H1 (cell line): ENCODE data around the gene DNMT1. TPM values are rescaled to one million over a fixed set of nuclear protein-coding genes. Genes with fewer than 3 reads are reported as not detected.
A peak's percentile ranks its signal among the peaks of the same experiment; 100 is the strongest.

Experiments
- CTCF ChIA-PET: fragments of 300-600 bp; sonication (Branson Sonifier 250); formaldehyde crosslinking; loops from one replicate; lab custom pipeline; 2021; ENCODE audit not compliant: partially characterized antibody; lab: Charles Lee
- POLR2A ChIA-PET: fragments of 300-600 bp; sonication (Branson Sonifier 250); formaldehyde crosslinking; loops from one replicate; lab custom pipeline; 2021; ENCODE audit warnings: inconsistent platforms; ENCODE audit not compliant: partially characterized antibody; lab: Charles Lee
- DNase-seq, 2 experiments: peaks; one replicate each; pipeline versions ENCODE4 v3.0.0 to v3.0.0-alpha.2; 2010 to 2022; ENCODE audit warnings: low spot score in 2 of 2, low read depth in 1 of 2, mixed read lengths in 1 of 2
- FAIRE-seq: peaks from 2 replicates; lab custom pipeline; 2011; peaks lifted over from hg19 to GRCh38; lab: Jason Lieb, UNC
- H2AFZ ChIP-seq: 2 replicates; pipeline ENCODE4 v1.8.1; 2012; ENCODE audit warnings: low read length, inconsistent platforms
- H2AK5ac ChIP-seq: 2 replicates; pipeline ENCODE4 v1.6.1; 2013; ENCODE audit warnings: low read depth, low read length
- H2BK120ac ChIP-seq: replicated peaks from 2 replicates; pipeline ENCODE3; 2013; ENCODE audit warnings: low read depth, low read length, inconsistent platforms
- H2BK12ac ChIP-seq: 2 replicates; pipeline ENCODE4 v1.6.1; 2013; ENCODE audit warnings: low read depth, low read length
- H2BK15ac ChIP-seq: 2 replicates; pipeline ENCODE4 v1.6.1; 2013; ENCODE audit warnings: low read length
- H2BK20ac ChIP-seq: 2 replicates; pipeline ENCODE4 v1.6.1; 2013; ENCODE audit warnings: low read length
- H2BK5ac ChIP-seq: 2 replicates; pipeline ENCODE4 v1.6.1; 2013; ENCODE audit warnings: low read depth, low read length
- H3K14ac ChIP-seq: 2 replicates; pipeline ENCODE4 v1.6.1; 2013; ENCODE audit warnings: inconsistent platforms; ENCODE audit not compliant: insufficient read length
- H3K18ac ChIP-seq: 2 replicates; pipeline ENCODE4 v1.6.1; 2013; ENCODE audit warnings: low read length; ENCODE audit errors: extremely low read depth
- H3K23ac ChIP-seq: 2 replicates; pipeline ENCODE4 v1.6.1; 2013; ENCODE audit warnings: inconsistent platforms; ENCODE audit not compliant: insufficient read length
- H3K23me2 ChIP-seq: 2 replicates; pipeline ENCODE4 v1.6.1; 2013; ENCODE audit warnings: low read depth, low read length
- H3K27ac ChIP-seq: 2 replicates; pipeline ENCODE4 v1.6.1; 2011; ENCODE audit warnings: low read depth, low read length, inconsistent platforms
- H3K27me3 ChIP-seq, 4 experiments: replicated peaks in 1 of 4; 1 replicate in 1 of 4; 2 replicates in 3 of 4; pipeline versions ENCODE4 v1.6.1 to v1.8.1; 2011 to 2013; ENCODE audit warnings: low read length in 3 of 4, mild to moderate bottlenecking in 3 of 4, inconsistent platforms in 2 of 4, mixed read lengths in 2 of 4, moderate library complexity in 1 of 4; ENCODE audit not compliant: control insufficient read depth in 3 of 4, insufficient read depth in 3 of 4; ENCODE audit errors: extremely low read depth in 1 of 4
- H3K36me3 ChIP-seq, 4 experiments: 2 replicates each; pipeline versions ENCODE4 v1.6.1 to v1.8.1; 2011 to 2013; ENCODE audit warnings: mild to moderate bottlenecking in 4 of 4, low read length in 3 of 4, moderate library complexity in 2 of 4, control low read depth in 1 of 4, inconsistent platforms in 1 of 4; ENCODE audit not compliant: insufficient read depth in 4 of 4, control insufficient read depth in 2 of 4
- H3K4ac ChIP-seq: replicated peaks from 2 replicates; pipeline ENCODE3; 2013; ENCODE audit warnings: low read length, low read depth, mixed read lengths, inconsistent platforms; ENCODE audit not compliant: insufficient read length
- H3K4me1 ChIP-seq, 4 experiments: replicated peaks in 1 of 4; 1 replicate in 1 of 4; 2 replicates in 3 of 4; pipeline versions ENCODE4 v1.6.1 to v1.8.1; 2011 to 2013; ENCODE audit warnings: low read length in 3 of 4, inconsistent platforms in 2 of 4, mixed read lengths in 1 of 4; ENCODE audit not compliant: insufficient read depth in 4 of 4, control insufficient read depth in 3 of 4
- H3K4me2 ChIP-seq, 2 experiments: 2 replicates each; pipeline versions ENCODE4 v1.6.1 to v1.8.1; 2011 to 2013; ENCODE audit warnings: low read depth in 2 of 2, low read length in 2 of 2, control low read depth in 1 of 2, inconsistent platforms in 1 of 2, mild to moderate bottlenecking in 1 of 2; ENCODE audit not compliant: insufficient read depth in 1 of 2
- H3K4me3 ChIP-seq, 4 experiments: fragments of 200-600, 300-600 bp in 1 of 4; sonication (generic), shearing (Covaris generic), sonication (Bioruptor Twin) in 1 of 4; 2 replicates each; pipeline versions ENCODE4 v1.5.1 to v1.8.1; 2011 to 2016; ENCODE audit warnings: low read length in 4 of 4, low read depth in 3 of 4, control low read depth in 2 of 4, inconsistent platforms in 2 of 4, mild to moderate bottlenecking in 2 of 4, mixed read lengths in 1 of 4, moderate library complexity in 1 of 4; ENCODE audit not compliant: insufficient read depth in 2 of 4; ENCODE audit errors: extremely low read depth in 1 of 4
- H3K56ac ChIP-seq: replicated peaks from 2 replicates; pipeline ENCODE3; 2013; ENCODE audit warnings: low read depth, mild to moderate bottlenecking, mixed read lengths, low read length, inconsistent platforms; ENCODE audit not compliant: insufficient read length
- H3K79me1 ChIP-seq: 2 replicates; pipeline ENCODE4 v1.6.1; 2013; ENCODE audit warnings: low read depth, low read length, control low read depth
- H3K79me2 ChIP-seq, 2 experiments: 2 replicates each; pipeline versions ENCODE4 v1.6.1 to v1.8.1; 2012 to 2013; ENCODE audit warnings: low read length in 2 of 2, mild to moderate bottlenecking in 2 of 2, inconsistent platforms in 1 of 2; ENCODE audit not compliant: insufficient read depth in 2 of 2, control insufficient read depth in 1 of 2
- H3K9ac ChIP-seq, 4 experiments: replicated peaks in 1 of 4; 1 replicate in 1 of 4; 2 replicates in 3 of 4; pipeline versions ENCODE4 v1.6.1 to v1.8.1; 2011 to 2013; ENCODE audit warnings: low read depth in 3 of 4, low read length in 3 of 4, control low read depth in 2 of 4, mild to moderate bottlenecking in 2 of 4, moderate library complexity in 2 of 4, inconsistent platforms in 1 of 4; ENCODE audit errors: extremely low read depth in 1 of 4
- H3K9me3 ChIP-seq, 2 experiments: 2 replicates each; pipeline versions ENCODE4 v1.6.1 to v1.8.1; 2012 to 2013; ENCODE audit warnings: mild to moderate bottlenecking in 2 of 2, moderate library complexity in 2 of 2, control low read depth in 1 of 2, inconsistent platforms in 1 of 2, low read depth in 1 of 2, low read length in 1 of 2, mixed read lengths in 1 of 2; ENCODE audit not compliant: insufficient read depth in 2 of 2
- H4K20me1 ChIP-seq, 2 experiments: replicated peaks in 1 of 2; 2 replicates each; pipeline versions ENCODE3 to v1.8.1; 2011 to 2013; ENCODE audit warnings: inconsistent platforms in 2 of 2, low read length in 2 of 2, mild to moderate bottlenecking in 1 of 2; ENCODE audit not compliant: insufficient read depth in 2 of 2, control insufficient read depth in 1 of 2
- H4K5ac ChIP-seq: 2 replicates; pipeline ENCODE4 v1.6.1; 2013; ENCODE audit warnings: low read length, low read depth, mixed read lengths, inconsistent platforms; ENCODE audit not compliant: insufficient read length
- H4K8ac ChIP-seq: 2 replicates; pipeline ENCODE4 v1.8.0; 2013; ENCODE audit warnings: mild to moderate bottlenecking, moderate library complexity, low read length, inconsistent platforms; ENCODE audit not compliant: insufficient read depth; ENCODE audit errors: extremely low read depth
- H4K91ac ChIP-seq: replicated peaks from 2 replicates; pipeline ENCODE3; 2013; ENCODE audit warnings: low read length, mixed read lengths, inconsistent platforms; ENCODE audit not compliant: insufficient read length
- MAFK ChIP-seq: IDR thresholded peaks from 2 replicates; pipeline ENCODE4 v1.6.1; 2012; ENCODE audit warnings: low read depth, mild to moderate bottlenecking, improper control_type of control experiment, low read length
- NRF1 ChIP-seq: IDR thresholded peaks from 2 replicates; pipeline ENCODE4 v1.6.1; 2011; ENCODE audit warnings: mild to moderate bottlenecking, low read depth, low read length, improper control_type of control experiment
- TCF12 ChIP-seq: IDR thresholded peaks from 2 replicates; pipeline ENCODE4 v1.6.1; 2011; ENCODE audit warnings: low read depth, mild to moderate bottlenecking, low read length
- ZNF274 ChIP-seq: IDR thresholded peaks from 2 replicates; pipeline ENCODE4 v1.7.0; 2012; ENCODE audit warnings: low read length, borderline replicate concordance; ENCODE audit errors: extremely low read depth
- WGBS, 2 experiments: shearing (Covaris generic) in 1 of 2; methylation state at CpG; one replicate each; pipeline versions ENCODE4 v1.1.6 to v1.1.7; 2013 to 2015; ENCODE audit warnings: low lambda C conversion rate in 2 of 2, mixed read lengths in 2 of 2, inconsistent platforms in 1 of 2, low coverage in 1 of 2, missing lambda C conversion rate in 1 of 2; ENCODE audit not compliant: insufficient replicate concordance in 2 of 2, insufficient coverage in 1 of 2, insufficient read length in 1 of 2; ENCODE audit errors: extremely low coverage in 1 of 2, missing lambda C conversion rate in 1 of 2; 5-methylcytosine and 5-hydroxymethylcytosine counted together
- polyA plus RNA-seq, 7 experiments: library from polyadenylated mRNA; depleted of rRNA in 3 of 7; stranded (reverse) in 5 of 7; unstranded in 2 of 7; fragments of >200 nt in 5 of 7; fragments of 200-250 nt in 2 of 7; gene quantifications; 1 replicate in 5 of 7; 2 replicates in 1 of 7; 4 replicates in 1 of 7; pipeline versions ENCODE4 v1.2.1 to v1.2.3, GENCODE V29; 2011 to 2013; ENCODE audit warnings: missing spikeins in 2 of 7, mixed read lengths in 2 of 7
- total RNA-seq: library from RNA; stranded (reverse); fragmentation: NEBNext Ultra II Directional; extraction: Animal tissue kit (Norgen Biotek cat#: 25700); gene quantifications from 2 replicates; pipeline ENCODE4 v1.2.1, GENCODE V29; 2021
- TF ChIP-seq, protein P1 (sequence below), 3 experiments: IDR thresholded peaks; 1 replicate in 2 of 3; 2 replicates in 1 of 3; pipeline versions ENCODE4 v1.5.1 to v1.6.1; 2011; ENCODE audit warnings: low read length in 3 of 3, mild to moderate bottlenecking in 3 of 3, inconsistent platforms in 2 of 3, low read depth in 1 of 3, moderate library complexity in 1 of 3; ENCODE audit not compliant: insufficient read depth in 1 of 3; ENCODE audit errors: control extremely low read depth in 1 of 3

DNMT1 gene
- total and polyA plus RNA-seq, 2 of the 8 experiments (the other 6 are each of a cell fraction or from before 2014, with no cell fraction given), result 101 to 210 TPM

DNA sequence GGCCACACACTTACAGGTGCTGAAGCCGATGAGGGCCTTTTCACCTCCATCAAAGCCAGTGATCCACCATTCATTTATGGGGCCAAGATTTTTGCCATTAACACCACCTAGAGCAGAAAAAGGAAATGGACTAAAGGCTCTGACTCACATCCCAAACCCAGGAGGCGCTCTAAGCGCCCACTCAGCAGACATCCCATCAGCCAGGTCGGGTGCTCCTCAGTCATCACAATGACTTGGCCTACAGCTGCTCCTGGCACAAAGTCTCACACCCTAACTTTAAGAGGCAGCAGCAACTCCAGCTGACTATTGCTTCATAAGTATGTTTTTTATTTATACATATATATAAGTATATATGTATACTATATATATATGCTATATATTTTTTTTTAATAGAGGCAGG, 38.9 kb downstream of the DNMT1 start:
- Histone ChIP-seq H3K27ac (no peak overlapping the region), H3K4me1 (no peaks in the 10 kb centered on the region), H2BK15ac (no peak overlapping the region)
- ChIA-PET CTCF (interaction anchor here (2.4 kb wide), 1 partner anchor 94 kb away, joined by 8 read pairs; no protein-coding TSS in a partner anchor), POLR2A (interaction anchor here (1.9 kb wide), 1 partner anchor 15 kb away, joined by 4 read pairs; no protein-coding TSS in a partner anchor)
- TF ChIP-seq NRF1 (no peak), MAFK (no peak), TCF12 (no peak), ZNF274 (no peak)
- TF ChIP-seq, protein P1, sequence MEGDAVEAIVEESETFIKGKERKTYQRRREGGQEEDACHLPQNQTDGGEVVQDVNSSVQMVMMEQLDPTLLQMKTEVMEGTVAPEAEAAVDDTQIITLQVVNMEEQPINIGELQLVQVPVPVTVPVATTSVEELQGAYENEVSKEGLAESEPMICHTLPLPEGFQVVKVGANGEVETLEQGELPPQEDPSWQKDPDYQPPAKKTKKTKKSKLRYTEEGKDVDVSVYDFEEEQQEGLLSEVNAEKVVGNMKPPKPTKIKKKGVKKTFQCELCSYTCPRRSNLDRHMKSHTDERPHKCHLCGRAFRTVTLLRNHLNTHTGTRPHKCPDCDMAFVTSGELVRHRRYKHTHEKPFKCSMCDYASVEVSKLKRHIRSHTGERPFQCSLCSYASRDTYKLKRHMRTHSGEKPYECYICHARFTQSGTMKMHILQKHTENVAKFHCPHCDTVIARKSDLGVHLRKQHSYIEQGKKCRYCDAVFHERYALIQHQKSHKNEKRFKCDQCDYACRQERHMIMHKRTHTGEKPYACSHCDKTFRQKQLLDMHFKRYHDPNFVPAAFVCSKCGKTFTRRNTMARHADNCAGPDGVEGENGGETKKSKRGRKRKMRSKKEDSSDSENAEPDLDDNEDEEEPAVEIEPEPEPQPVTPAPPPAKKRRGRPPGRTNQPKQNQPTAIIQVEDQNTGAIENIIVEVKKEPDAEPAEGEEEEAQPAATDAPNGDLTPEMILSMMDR (IDR thresholded peaks at IDR 0.05; ENCODE audit: control extremely low read depth in 1 of 3, insufficient read depth in 1 of 3, low read depth in 1 of 3, low read length in 3 of 3), result peak in 1 of 3 experiments; percentile 16; a peak in 1 of 4 replicates
- TF ChIP-seq, all 59 proteins: peak for 1
- no peak overlapping the region for H3K4ac ChIP-seq
- H2AK5ac ChIP-seq, result no peak overlapping the region
- no peaks in the 10 kb centered on the region for H3K23me2 ChIP-seq
- no peak overlapping the region for H3K23ac ChIP-seq
- H2BK12ac ChIP-seq, result no peak overlapping the region
- no peak overlapping the region for H4K8ac ChIP-seq
- H3K56ac ChIP-seq, result no peak overlapping the region
- H2BK120ac ChIP-seq, result no peak overlapping the region
- H3K79me1 ChIP-seq, result no peaks in the 10 kb centered on the region; the same call in 1 of the 2 replicates
- no peak overlapping the region for H2BK5ac ChIP-seq
- no peak overlapping the region for H4K5ac ChIP-seq
- no peak overlapping the region for H3K14ac ChIP-seq
- H3K36me3 ChIP-seq, result peaks cover 69 to 97% (median 89%) of the 10 kb centered on the region in 4 experiments
- H4K20me1 ChIP-seq, result peaks cover 9 to 12% of the 10 kb centered on the region in 2 experiments
- FAIRE-seq (no peak), DNase-seq (no peak)
- no peak overlapping the region for H4K91ac ChIP-seq
- H3K9ac ChIP-seq, result no peak overlapping the region
- H3K79me2 ChIP-seq, result no peaks in the 10 kb centered on the region
- no peak overlapping the region for H3K4me3 ChIP-seq
- H3K4me2 ChIP-seq, result no peak overlapping the region
- WGBS, 2 experiments, result 96% methylated on average over 4 of the region's 4 CpGs; no CpG with 5 or more reads in 1 of the 2 experiments
- no peaks in the 10 kb centered on the region for H3K27me3 ChIP-seq
- no peak overlapping the region for H2BK20ac ChIP-seq
- no peak overlapping the region for H3K18ac ChIP-seq
- no peak overlapping the region for H2AFZ ChIP-seq
- H3K9me3 ChIP-seq, result no peaks in the 10 kb centered on the region
